HG03103 (cell line): ENCODE results near the gene THAP10.

Experiments used
- ATAC-seq: cut with Tn5 transposase; IDR thresholded peaks from one replicate; pipeline ENCODE4 v1.9.1; 2021; ENCODE audit warnings: low read depth; ENCODE audit not compliant: unreplicated experiment

THAP10 gene

GRCh38 chr15:70855764-70856163, 36.5 kb downstream of the THAP10 start:
- ATAC-seq, result no peak

GRCh38 chr15:70854666-70854976, 37.6 kb downstream of the THAP10 start:
- no peak for ATAC-seq

DNA sequence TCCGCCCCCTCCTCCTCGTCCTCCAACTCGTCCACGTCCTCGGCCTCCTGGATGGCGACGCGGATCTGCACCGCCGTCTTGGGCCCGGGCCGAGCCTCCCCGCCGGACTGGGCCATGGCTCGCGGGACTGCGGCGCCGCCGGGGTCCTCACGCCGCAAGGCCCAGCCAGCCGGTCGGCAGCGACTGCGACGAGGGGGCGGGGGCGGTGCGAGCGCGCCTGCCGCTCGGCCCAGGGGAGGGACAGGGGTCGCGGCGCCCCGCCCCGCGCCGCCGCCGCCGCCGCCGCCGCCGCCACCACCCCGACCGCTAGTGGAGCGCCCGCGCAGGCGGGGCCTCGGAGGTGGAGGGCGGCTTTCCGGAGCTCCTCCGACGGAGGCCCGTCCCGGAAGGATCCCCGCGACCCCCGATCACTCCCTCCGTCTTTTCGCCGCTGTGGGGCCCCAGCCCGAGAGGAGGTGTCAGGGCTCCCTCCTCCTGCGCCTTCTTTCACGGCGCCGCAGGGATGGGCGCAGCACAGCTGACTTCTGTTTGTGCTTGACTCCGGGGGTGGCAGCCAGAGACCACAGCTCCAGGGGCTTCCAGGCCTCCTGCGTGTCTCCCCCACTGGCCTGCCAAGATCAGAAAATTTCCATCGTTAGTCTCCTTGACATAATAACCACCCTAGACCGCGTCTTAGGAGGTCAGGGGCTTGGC, 38.1 kb downstream of the THAP10 start, which contains the start of gene LARP6:
Gene LARP6, minus strand, starts transcription at position 185 of the 693 bp plus-strand sequence. Its CDS starts 69 bp downstream, at position 116.
- ATAC-seq, result no peak

GRCh38 chr15:70853318-70853972, 38.8 kb downstream of the THAP10 start:
- ATAC-seq, result no peak

DNA sequence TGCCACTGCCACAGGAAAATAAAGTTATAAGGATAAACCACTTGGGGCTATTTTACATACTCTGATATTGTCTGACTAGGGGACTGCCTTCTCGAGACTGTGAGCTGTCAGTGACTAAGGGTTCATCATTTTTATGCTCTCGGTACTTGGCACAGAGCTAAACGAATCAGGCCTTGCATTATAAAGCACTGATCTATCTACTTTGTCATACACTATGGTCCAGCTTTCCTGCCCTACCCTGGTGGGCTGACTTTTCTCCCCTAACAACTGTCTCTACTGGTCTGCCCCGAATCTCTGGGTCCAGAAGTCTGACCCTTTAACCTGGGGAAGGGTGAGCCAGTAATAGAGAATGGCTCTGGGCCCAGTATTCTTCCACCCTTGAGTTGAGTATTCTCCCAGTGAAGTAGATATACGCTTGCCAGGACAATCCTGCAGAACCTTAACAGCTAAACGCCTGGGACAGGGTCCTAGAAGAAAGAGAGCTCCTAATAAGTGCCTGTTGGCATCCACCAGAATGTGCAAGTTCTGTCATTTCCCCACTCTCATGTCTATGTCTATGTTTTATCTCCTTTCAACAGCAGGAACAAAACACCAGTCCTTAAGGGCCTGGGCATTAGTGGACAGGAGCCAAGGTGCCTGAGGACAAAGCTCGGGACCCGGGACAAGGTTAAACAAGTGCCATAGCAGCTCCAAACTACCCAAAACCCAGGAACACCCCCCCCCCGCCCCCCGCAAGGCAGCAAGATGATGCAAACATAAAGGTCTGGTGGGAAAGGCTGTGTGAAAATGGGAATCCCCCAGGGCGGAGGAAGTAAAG, 39.5 kb downstream of the THAP10 start:
- no peak for ATAC-seq

- ATAC-seq, result no peak
Measured at GRCh38 chr15:70851889-70852288, 40.3 kb downstream of the THAP10 start.

DNA sequence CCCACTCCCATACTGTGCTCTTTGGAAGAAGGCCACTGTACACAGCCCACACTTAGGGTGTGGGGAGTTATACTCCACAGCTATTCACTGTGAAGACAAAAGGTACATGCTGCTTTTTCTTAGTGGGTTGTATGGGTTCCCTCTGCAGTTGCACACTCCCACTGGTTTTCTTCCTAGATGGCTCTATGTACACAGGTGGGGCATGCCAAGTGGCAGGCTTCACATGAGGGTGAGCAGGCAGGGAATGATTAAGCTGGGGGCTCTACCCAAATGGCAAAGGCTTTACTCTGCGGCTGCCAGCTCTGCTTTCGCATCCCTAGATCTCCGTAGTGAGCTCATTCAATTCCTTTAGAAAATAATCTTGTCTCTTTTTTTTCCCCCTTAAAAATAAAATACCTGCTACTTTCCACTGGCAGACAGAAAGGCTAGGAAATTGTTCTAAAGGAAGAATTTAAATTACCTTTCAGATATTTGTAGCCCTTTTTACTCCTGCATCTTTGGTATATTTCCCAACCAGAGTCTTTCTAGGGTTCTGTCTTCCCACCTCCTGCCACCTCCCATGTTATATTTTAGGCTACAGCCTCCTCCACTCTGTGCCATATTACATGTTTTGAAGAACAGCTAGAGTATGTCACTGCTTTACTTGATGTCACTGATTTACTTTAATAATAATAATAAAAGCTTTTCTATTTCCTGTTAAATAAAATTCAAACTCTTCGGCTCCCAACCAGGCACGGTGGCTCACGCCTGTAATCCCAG, 46.5 kb downstream of the THAP10 start:
- no peak for ATAC-seq

- ATAC-seq, result no peak
Measured at GRCh38 chr15:70837476-70837875, 54.8 kb downstream of the THAP10 start.

- no peak for ATAC-seq
Measured at GRCh38 chr15:70835841-70836240, 56.4 kb downstream of the THAP10 start.

DNA sequence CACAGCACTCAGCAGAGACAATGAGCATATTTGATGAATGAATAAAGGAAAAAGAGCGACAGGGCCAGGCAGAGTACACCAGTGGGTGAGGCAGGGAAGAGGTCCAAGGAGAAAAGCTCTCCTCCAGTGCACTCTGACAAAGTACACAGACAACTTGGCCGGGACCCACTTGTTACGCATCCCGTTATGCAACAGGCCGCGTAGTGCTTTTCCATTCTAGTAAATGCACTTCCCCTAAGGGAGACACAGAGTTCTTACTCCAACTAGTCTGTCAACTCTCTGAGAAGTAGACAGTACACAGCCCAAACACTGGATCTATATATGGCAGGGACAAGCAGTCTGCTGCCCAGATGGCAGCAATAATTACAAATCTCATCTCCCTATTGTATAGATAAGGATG, 56.8 kb downstream of the THAP10 start:
- ATAC-seq, result no peak

GRCh38 chr15:70834999-70835398, 57.2 kb downstream of the THAP10 start:
- no peak for ATAC-seq

- no peak for ATAC-seq
Measured at GRCh38 chr15:70833861-70834765, 58.1 kb downstream of the THAP10 start.

DNA sequence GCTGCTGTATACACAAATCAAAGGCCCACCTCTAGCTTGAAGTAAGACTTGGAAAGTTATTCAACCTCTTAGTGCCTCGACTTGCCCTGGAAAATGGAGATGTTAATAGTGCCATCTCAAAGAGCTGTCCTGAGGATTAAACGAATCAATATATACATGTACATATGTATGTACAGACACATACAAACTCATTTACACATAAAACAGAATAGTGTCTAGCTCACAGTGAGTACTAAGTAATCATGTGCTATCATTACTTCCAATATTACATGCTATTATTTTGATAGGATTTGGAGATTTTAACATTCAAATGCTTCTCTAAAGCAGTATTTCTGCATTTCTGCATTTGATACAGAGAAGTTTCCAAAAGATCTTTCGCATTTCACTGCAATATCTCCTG, 58.8 kb downstream of the THAP10 start:
- no peak for ATAC-seq

DNA sequence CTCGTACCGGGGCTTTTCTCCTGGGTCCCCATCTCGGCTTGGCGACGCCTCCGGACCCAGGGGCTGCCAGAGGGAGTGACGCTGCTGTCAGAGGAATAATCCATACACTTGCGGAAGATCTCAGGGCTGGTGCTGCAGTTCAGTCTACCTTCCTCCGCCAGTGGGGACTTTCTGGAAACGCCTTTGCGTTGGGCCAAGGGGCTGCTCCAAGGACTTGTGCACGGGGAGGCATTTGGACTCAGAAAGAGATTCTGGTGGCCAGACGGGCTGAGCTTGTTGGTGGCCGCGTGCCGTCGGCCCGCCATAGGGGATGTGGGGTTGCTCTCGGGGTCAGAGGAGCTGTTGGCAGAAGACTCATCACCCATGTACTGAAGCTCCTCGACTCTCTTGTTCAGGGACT, 60.1 kb downstream of the THAP10 start:
- no peak for ATAC-seq
